AG09309 (cell line): ENCODE data around the gene FREM3.

Experiments
- DNase-seq: peaks from one replicate; pipeline ENCODE4 v3.0.0-alpha.2; 2010; ENCODE audit warnings: low read depth
- H3K4me3 ChIP-seq: 2 replicates; pipeline ENCODE4 v1.5.1; 2011; ENCODE audit warnings: mild to moderate bottlenecking, low read depth, low read length, moderate library complexity; ENCODE audit not compliant: control insufficient read depth
- TF ChIP-seq, protein P1 (sequence below): IDR thresholded peaks from 2 replicates; pipeline ENCODE4 v1.5.1; 2011; ENCODE audit warnings: mild to moderate bottlenecking, low read depth, low read length, inconsistent platforms; ENCODE audit not compliant: insufficient read depth, control insufficient read depth; ENCODE audit errors: missing control alignments

FREM3 gene

DNA sequence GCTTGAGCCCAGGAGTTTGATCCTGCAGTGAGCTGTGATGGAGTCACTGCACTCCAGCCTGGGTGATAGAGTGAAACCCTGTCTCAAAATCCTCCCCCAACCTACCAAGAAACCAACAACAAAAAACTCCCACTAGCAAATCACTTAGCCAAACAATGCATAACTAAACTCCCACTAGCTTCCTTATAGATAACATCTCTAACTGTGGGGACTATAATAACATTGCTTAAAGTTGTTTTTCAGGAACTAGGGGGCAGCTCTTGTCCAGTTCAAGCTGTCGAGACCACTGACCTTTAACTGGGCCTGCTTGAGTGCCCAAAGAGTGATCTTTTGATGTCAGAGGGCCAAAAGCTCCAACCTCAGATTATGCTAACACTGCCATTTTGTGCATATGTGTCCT lies 81.7 kb downstream of the FREM3 start:
- TF ChIP-seq, protein P1, sequence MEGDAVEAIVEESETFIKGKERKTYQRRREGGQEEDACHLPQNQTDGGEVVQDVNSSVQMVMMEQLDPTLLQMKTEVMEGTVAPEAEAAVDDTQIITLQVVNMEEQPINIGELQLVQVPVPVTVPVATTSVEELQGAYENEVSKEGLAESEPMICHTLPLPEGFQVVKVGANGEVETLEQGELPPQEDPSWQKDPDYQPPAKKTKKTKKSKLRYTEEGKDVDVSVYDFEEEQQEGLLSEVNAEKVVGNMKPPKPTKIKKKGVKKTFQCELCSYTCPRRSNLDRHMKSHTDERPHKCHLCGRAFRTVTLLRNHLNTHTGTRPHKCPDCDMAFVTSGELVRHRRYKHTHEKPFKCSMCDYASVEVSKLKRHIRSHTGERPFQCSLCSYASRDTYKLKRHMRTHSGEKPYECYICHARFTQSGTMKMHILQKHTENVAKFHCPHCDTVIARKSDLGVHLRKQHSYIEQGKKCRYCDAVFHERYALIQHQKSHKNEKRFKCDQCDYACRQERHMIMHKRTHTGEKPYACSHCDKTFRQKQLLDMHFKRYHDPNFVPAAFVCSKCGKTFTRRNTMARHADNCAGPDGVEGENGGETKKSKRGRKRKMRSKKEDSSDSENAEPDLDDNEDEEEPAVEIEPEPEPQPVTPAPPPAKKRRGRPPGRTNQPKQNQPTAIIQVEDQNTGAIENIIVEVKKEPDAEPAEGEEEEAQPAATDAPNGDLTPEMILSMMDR, result no peak
- no peak for DNase-seq
- H3K4me3 ChIP-seq, result no peak overlapping the region

DNA sequence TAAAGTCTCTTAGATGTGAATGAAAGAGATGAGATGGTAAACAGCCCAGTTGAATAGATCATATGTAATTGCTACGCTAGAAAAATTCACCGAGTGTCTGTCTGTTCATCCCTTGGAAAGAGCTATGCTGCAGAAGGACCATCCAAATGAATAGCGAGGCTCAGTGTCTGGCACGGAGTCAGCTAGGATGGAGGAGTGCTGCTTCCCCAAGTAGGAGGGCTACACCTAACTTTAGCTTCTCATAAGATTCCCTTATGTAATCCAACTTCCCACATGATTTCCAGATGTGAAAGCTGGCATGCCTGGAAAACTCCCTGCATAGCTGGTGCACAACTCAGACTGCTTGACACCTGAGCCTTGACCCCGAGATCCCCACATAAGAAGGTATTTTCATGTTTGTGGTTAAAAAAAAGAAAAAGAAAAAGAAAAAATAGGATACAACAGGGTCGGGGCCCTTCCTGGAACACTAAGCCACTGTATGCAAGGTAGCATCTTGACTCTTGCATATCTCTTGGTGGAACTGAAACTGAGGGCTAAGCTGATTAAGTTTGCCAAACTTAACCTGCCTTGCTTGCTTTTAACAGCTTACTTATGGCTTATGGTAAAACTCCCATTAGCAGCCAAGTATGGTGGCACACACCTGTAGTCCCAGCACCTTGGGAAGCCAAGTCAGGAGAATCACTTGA lies 82.3 kb downstream of the FREM3 start:
- DNase-seq, result no peak

DNA sequence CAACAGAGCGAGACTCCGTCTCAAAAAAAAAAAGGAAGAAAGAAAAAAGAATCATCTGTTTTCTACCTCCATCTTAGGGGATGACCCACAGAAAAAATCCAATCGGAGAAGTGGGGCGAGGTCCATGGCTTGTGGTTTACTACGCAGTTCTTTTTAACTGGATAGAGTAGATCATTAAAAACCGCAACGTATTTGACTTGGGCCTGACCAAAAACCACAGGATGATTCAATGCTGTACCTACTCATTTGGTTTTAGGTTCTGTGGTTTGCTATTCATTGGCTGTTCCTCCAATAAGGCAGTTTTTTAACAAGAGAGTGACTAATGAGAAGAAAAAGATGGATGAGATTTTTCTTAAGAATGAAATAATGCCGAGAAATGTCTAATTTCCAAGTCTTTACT lies 83.7 kb downstream of the FREM3 start:
- TF ChIP-seq, protein P1, result no peak
- DNase-seq, result peak; percentile 53
- H3K4me3 ChIP-seq, result no peak overlapping the region

More for the DNA sequence above, 82.3 kb downstream of the FREM3 start:
- no peak overlapping the region for H3K4me3 ChIP-seq
- TF ChIP-seq, protein P1, result no peak

DNA sequence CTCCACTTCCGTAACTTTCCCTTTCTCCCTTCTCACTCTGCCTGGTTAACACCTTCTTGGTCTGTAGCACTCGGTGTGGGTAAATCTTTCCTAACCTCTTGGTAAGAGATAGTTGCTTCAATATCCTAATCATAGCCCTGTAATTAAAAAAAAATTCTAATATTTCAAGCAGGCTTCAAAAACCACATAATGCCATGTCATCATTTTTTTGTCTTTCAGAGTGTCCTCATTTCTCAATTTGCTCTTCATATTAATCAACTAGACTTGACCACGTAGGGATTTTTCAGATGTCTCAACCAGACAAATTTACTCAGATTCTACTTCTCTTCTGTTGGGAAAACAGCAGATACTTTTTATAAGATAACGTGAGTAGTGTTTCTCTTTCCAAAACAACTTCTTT lies 91.0 kb downstream of the FREM3 start:
- TF ChIP-seq, protein P1, result no peak
- H3K4me3 ChIP-seq, result no peak overlapping the region
- no peak for DNase-seq

DNA sequence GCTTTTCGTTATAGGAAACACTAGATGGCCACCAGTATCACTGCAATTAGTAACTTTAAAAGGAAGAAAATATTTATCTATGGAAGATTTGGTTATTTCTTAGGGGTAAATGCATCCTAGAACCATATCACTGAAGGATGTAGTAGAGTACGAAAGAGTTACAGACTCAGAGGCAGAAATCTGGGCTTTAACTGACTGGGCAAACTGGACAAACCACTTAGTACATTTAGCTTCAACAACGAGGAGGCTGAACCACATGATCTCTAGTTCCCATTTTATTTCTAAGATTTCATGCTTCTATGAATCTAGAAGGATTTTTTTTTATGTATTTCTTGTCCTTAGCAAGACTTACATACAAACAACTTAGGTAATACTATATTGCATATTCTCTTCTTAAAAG lies 94.0 kb downstream of the FREM3 start:
- TF ChIP-seq, protein P1, result no peak
- H3K4me3 ChIP-seq, result no peak overlapping the region
- no peak for DNase-seq

DNA sequence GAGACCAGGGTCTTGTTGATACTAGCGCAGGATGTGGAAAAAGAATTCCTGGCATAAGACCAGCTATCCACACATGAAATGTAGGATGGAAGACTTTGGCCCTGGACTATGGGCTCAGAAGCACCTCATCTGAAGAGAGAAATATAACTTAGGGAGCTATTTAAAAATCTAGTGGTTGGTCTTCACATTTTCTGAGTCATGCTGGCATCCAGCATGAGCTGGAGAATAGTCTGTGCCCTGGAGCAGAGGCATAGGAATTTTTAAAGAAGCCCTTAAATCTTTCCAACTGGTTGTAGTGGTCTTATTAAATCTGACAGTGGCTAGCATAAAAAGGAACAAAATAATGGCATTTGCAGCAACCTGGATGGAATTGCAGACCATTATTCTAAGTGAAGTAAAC lies 100.6 kb downstream of the FREM3 start:
- TF ChIP-seq, protein P1, result no peak
- DNase-seq, result no peak

More for the DNA sequence above, 100.6 kb downstream of the FREM3 start:
- no peak overlapping the region for H3K4me3 ChIP-seq
